NT2/D1 (cell line): ENCODE data around the gene BACE2.

ENCODE experiments used
- YY1 ChIP-seq: IDR thresholded peaks from 2 replicates; pipeline ENCODE4 v1.6.1; 2011; ENCODE audit not compliant: insufficient read length, insufficient read depth
- ZNF274 ChIP-seq: IDR thresholded peaks from 2 replicates; pipeline ENCODE4 v1.6.1; 2011; ENCODE audit warnings: mild to moderate bottlenecking, low read depth, low read length

DNA sequence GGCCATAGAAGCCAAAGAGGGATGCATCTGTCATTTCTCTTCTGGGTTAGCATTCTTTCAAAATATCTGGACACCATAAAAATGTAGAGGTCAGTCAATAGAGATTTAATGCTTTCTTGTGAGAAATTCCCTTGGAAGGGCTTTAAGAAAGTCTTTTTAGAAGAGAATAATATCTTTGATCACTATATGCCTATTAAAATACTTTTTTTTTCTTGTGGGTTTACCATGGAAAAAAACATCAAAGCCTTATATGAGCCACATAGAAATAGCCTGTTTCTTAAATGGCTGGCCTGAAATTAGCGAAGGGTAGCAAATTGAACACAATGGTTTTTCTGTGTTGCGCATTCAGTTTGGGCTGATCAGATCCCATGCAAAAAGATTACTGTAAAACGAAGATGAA, 36.8 kb downstream of the BACE2 start:
- TF ChIP-seq YY1 (no peak), ZNF274 (no peak)
